WTC11 (cell line): Measurements from ENCODE around the gene SOX8. TPM values are rescaled to one million over a fixed set of nuclear protein-coding genes. Genes with fewer than 3 reads are reported as not detected.

ENCODE experiments used
- ATAC-seq: fragments of 200-7000 bp; cut with Tn5 transposase; 2 replicates; pipeline ENCODE4 v1.10.0; 2021; ENCODE audit warnings: mild to moderate bottlenecking, moderate library complexity
- CTCF ChIA-PET: fragments of 300-600 bp; sonication (Branson Sonifier 250); formaldehyde crosslinking; loops from one replicate; lab custom pipeline; 2021; ENCODE audit warnings: antibody characterized with exemption; lab: Charles Lee
- POLR2A ChIA-PET: fragments of 350-600 bp; sonication (Branson Sonifier 250); formaldehyde crosslinking; loops from one replicate; lab custom pipeline; 2021; ENCODE audit warnings: antibody characterized with exemption; lab: Charles Lee
- DNase-seq: peaks from one replicate; pipeline ENCODE4 v3.0.0; 2021; ENCODE audit warnings: low spot score
- H3K27ac Mint-ChIP-seq: 2 replicates; pipeline ENCODE4 v1.8.0; 2021; ENCODE audit warnings: mixed read lengths
- H3K27me3 Mint-ChIP-seq: 2 replicates; pipeline ENCODE4 v1.8.0; 2021; ENCODE audit warnings: low read depth, mild to moderate bottlenecking, moderate library complexity, mixed read lengths
- H3K36me3 Mint-ChIP-seq: 2 replicates; pipeline ENCODE4 v1.8.0; 2021; ENCODE audit warnings: mixed read lengths
- H3K4me1 Mint-ChIP-seq: 2 replicates; pipeline ENCODE4 v1.8.0; 2022; ENCODE audit warnings: mixed read lengths
- H3K4me3 Mint-ChIP-seq: 2 replicates; pipeline ENCODE4 v1.8.0; 2021; ENCODE audit warnings: mild to moderate bottlenecking, moderate library complexity, mixed read lengths
- H3K9me3 Mint-ChIP-seq: 2 replicates; pipeline ENCODE4 v1.8.0; 2021; ENCODE audit warnings: mixed read lengths
- ATF1 ChIP-seq: sonication (generic); formaldehyde crosslinking; IDR thresholded peaks from 2 replicates; pipeline ENCODE4 v1.8.1; 2023; ENCODE audit warnings: mild to moderate bottlenecking, moderate library complexity, missing genetic modification reagents
- CREB1 ChIP-seq: sonication (generic); formaldehyde crosslinking; IDR thresholded peaks from 2 replicates; pipeline ENCODE4 v1.8.0; 2023; ENCODE audit warnings: mild to moderate bottlenecking, missing genetic modification reagents
- EMX1 ChIP-seq: fragments of 250-450 bp; sonication (Bioruptor Pico); IDR thresholded peaks from 2 replicates; pipeline ENCODE4 v1.8.0; 2021; ENCODE audit warnings: mild to moderate bottlenecking
- ETV6 ChIP-seq: sonication (generic); formaldehyde crosslinking; IDR thresholded peaks from 2 replicates; pipeline ENCODE4 v1.8.1; 2022; ENCODE audit warnings: mild to moderate bottlenecking, missing genetic modification reagents
- FOXK1 ChIP-seq: sonication (generic); formaldehyde crosslinking; IDR thresholded peaks from 2 replicates; pipeline ENCODE4 v1.8.0; 2022; ENCODE audit warnings: mild to moderate bottlenecking, moderate library complexity, missing genetic modification reagents
- HMGA2 ChIP-seq: fragments of 250-450 bp; sonication (Bioruptor Pico); IDR thresholded peaks from 2 replicates; pipeline ENCODE4 v1.4.0; 2021; ENCODE audit warnings: mild to moderate bottlenecking, moderate library complexity
- MYBL2 ChIP-seq: sonication (generic); formaldehyde crosslinking; IDR thresholded peaks from 2 replicates; pipeline ENCODE4 v1.8.1; 2023; ENCODE audit warnings: mild to moderate bottlenecking, moderate library complexity, missing genetic modification reagents
- NR2C2 ChIP-seq: sonication (generic); formaldehyde crosslinking; IDR thresholded peaks from 2 replicates; pipeline ENCODE4 v1.8.0; 2022; ENCODE audit warnings: mild to moderate bottlenecking, missing genetic modification reagents
- ZNF121 ChIP-seq: sonication (generic); formaldehyde crosslinking; IDR thresholded peaks from 2 replicates; pipeline ENCODE4 v1.8.0; 2023; ENCODE audit warnings: missing genetic modification reagents
- ZNF232 ChIP-seq: sonication (generic); formaldehyde crosslinking; IDR thresholded peaks from 2 replicates; pipeline ENCODE4 v1.8.0; 2022; ENCODE audit warnings: mild to moderate bottlenecking, missing genetic modification reagents
- ZNF671 ChIP-seq: fragments of 250-450 bp; sonication (Bioruptor Pico); IDR thresholded peaks from 2 replicates; pipeline ENCODE4 v1.8.0; 2021; ENCODE audit warnings: mild to moderate bottlenecking
- total RNA-seq: library from RNA; stranded (reverse); gene quantifications from 3 replicates; pipeline ENCODE4 v1.2.3, GENCODE V29; 2021
- TF ChIP-seq, protein P1 (sequence below): sonication (generic); formaldehyde crosslinking; IDR thresholded peaks from 2 replicates; pipeline ENCODE4 v1.8.1; 2022; ENCODE audit warnings: low read depth, mild to moderate bottlenecking, moderate library complexity, missing genetic modification reagents, borderline replicate concordance
- TF ChIP-seq, protein P2 (sequence below): sonication (generic); formaldehyde crosslinking; IDR thresholded peaks from 2 replicates; pipeline ENCODE4 v1.8.0; 2022; ENCODE audit warnings: mild to moderate bottlenecking, missing genetic modification reagents
- TF ChIP-seq, protein P3 (sequence below): sonication (generic); formaldehyde crosslinking; IDR thresholded peaks from 2 replicates; pipeline ENCODE4 v1.8.0; 2022; ENCODE audit warnings: mild to moderate bottlenecking, missing genetic modification reagents
- TF ChIP-seq, protein P4 (sequence below): fragments of 250-450 bp; sonication (Bioruptor Pico); IDR thresholded peaks from 2 replicates; pipeline ENCODE4 v1.9.0; 2021; ENCODE audit warnings: mild to moderate bottlenecking, borderline replicate concordance
- TF ChIP-seq, protein P5 (sequence below): sonication (generic); formaldehyde crosslinking; conservative IDR thresholded peaks from 2 replicates; pipeline ENCODE4 v1.8.1; 2022; ENCODE audit warnings: mild to moderate bottlenecking, missing genetic modification reagents
- TF ChIP-seq, protein P6 (sequence below): sonication (generic); formaldehyde crosslinking; IDR thresholded peaks from 2 replicates; pipeline ENCODE4 v1.8.1; 2022; ENCODE audit warnings: missing genetic modification reagents, borderline replicate concordance
- TF ChIP-seq, protein P7 (sequence below): sonication (generic); formaldehyde crosslinking; IDR thresholded peaks from 2 replicates; pipeline ENCODE4 v1.8.1; 2023; ENCODE audit warnings: mild to moderate bottlenecking, missing genetic modification reagents
- TF ChIP-seq, protein P8 (sequence below): fragments of 250-450 bp; sonication (Bioruptor Pico); IDR thresholded peaks from 2 replicates; pipeline ENCODE4 v1.9.0; 2021; ENCODE audit warnings: mild to moderate bottlenecking

SOX8 gene
- total RNA-seq, 1 experiment from 2014 or later: 12.3 TPM

DNA sequence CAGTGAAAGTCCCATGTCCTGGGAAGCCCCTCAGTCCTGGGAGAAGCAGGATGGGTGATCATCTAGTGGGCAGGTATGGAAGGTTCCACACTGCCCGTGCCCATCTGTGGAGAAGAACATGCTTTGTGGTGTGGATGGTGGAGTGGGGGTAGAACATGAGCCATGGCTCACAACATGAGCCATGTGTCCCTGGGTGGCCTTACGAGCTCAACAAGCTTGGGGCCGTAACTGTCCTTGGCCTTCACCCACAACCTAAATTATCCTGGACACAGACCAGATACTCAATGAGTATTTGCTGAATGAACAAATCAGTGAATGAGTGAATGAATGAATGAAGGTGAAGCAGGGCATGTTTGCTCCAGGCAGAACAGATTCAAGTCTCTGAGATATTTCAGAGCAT is 13.5 kb downstream of the SOX8 start (continued):
- TF ChIP-seq, protein P1, sequence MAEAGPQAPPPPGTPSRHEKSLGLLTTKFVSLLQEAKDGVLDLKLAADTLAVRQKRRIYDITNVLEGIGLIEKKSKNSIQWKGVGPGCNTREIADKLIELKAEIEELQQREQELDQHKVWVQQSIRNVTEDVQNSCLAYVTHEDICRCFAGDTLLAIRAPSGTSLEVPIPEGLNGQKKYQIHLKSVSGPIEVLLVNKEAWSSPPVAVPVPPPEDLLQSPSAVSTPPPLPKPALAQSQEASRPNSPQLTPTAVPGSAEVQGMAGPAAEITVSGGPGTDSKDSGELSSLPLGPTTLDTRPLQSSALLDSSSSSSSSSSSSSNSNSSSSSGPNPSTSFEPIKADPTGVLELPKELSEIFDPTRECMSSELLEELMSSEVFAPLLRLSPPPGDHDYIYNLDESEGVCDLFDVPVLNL (CRISPR knock-in tag): no peak
- no peak for TF ChIP-seq MYBL2
- TF ChIP-seq, protein P2, sequence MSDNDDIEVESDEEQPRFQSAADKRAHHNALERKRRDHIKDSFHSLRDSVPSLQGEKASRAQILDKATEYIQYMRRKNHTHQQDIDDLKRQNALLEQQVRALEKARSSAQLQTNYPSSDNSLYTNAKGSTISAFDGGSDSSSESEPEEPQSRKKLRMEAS (CRISPR knock-in tag): no peak
- TF ChIP-seq ATF1 (CRISPR knock-in tag): no peak
- no peak for TF ChIP-seq CREB1 (CRISPR knock-in tag)
- TF ChIP-seq, protein P3, sequence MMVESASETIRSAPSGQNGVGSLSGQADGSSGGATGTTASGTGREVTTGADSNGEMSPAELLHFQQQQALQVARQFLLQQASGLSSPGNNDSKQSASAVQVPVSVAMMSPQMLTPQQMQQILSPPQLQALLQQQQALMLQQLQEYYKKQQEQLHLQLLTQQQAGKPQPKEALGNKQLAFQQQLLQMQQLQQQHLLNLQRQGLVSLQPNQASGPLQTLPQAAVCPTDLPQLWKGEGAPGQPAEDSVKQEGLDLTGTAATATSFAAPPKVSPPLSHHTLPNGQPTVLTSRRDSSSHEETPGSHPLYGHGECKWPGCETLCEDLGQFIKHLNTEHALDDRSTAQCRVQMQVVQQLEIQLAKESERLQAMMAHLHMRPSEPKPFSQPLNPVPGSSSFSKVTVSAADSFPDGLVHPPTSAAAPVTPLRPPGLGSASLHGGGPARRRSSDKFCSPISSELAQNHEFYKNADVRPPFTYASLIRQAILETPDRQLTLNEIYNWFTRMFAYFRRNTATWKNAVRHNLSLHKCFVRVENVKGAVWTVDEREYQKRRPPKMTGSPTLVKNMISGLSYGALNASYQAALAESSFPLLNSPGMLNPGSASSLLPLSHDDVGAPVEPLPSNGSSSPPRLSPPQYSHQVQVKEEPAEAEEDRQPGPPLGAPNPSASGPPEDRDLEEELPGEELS: no peak
- no peak for TF ChIP-seq HMGA2 (CRISPR knock-in tag)
- no peak for TF ChIP-seq ZNF232 (CRISPR knock-in tag)
- TF ChIP-seq ZNF671: no peak
- no peak for TF ChIP-seq NR2C2 (CRISPR knock-in tag)

DNA sequence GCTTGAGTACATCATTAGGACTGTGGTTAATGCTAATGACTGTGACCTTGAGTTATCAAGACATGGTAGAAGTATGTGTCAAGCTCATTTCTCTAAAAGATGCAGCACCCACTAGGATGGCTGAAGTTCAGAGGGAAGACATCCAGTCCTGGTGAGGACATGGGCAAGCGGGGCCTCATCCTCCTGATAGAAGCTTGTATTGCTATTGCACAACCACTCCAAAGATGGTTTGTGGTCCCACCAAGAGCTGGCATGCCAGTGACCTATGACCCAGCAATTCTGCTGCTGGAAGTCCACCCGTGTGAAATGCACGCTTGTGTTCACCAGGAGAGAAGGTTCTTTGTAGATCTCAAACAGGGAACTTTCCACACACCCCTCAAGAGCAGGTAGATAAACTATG is 14.2 kb downstream of the SOX8 start:
- no peak overlapping the region for H3K4me3 Mint-ChIP-seq

DNA sequence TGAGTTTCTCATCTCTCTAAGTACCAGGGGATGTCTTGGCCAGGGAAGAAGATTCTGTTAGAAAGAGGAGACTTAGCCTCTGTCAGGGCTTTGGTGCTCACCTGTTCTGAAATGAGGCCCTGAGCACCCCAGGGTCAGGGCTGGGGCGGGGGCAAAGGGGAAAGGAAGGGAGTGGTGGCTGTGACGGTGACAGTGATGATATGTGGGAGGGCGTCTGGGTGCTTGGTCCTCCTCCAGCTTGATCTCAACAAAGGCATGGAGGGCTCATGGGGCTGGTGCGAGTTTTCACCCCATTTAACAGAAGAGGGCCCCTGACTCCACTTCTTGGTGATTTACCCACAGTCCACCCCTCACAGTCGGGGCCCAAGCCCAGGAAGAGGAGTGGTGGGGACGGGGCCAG is 15.1 kb downstream of the SOX8 start:
- ChIA-PET POLR2A (interaction anchor here (1.9 kb wide), 1 partner anchor 15 kb away, joined by 9 read pairs; the partner anchor contains the start of gene SOX8), CTCF (interaction anchor here (2.1 kb wide), 1 partner anchor 61 kb away, joined by 10 read pairs; no protein-coding TSS in a partner anchor)
- Mint-ChIP-seq H3K27me3 (peaks cover 19% of the 10 kb centered on the region), H3K4me1 (peaks cover 5% of the 10 kb centered on the region; the same call in 1 of the 2 replicates), H3K27ac (no peak overlapping the region), H3K4me3 (no peak overlapping the region), H3K9me3 (peaks cover 24% of the 10 kb centered on the region), H3K36me3 (peaks cover 15% of the 10 kb centered on the region)
- ATAC-seq (no peak), DNase-seq (no peak)
- TF ChIP-seq, protein P4, sequence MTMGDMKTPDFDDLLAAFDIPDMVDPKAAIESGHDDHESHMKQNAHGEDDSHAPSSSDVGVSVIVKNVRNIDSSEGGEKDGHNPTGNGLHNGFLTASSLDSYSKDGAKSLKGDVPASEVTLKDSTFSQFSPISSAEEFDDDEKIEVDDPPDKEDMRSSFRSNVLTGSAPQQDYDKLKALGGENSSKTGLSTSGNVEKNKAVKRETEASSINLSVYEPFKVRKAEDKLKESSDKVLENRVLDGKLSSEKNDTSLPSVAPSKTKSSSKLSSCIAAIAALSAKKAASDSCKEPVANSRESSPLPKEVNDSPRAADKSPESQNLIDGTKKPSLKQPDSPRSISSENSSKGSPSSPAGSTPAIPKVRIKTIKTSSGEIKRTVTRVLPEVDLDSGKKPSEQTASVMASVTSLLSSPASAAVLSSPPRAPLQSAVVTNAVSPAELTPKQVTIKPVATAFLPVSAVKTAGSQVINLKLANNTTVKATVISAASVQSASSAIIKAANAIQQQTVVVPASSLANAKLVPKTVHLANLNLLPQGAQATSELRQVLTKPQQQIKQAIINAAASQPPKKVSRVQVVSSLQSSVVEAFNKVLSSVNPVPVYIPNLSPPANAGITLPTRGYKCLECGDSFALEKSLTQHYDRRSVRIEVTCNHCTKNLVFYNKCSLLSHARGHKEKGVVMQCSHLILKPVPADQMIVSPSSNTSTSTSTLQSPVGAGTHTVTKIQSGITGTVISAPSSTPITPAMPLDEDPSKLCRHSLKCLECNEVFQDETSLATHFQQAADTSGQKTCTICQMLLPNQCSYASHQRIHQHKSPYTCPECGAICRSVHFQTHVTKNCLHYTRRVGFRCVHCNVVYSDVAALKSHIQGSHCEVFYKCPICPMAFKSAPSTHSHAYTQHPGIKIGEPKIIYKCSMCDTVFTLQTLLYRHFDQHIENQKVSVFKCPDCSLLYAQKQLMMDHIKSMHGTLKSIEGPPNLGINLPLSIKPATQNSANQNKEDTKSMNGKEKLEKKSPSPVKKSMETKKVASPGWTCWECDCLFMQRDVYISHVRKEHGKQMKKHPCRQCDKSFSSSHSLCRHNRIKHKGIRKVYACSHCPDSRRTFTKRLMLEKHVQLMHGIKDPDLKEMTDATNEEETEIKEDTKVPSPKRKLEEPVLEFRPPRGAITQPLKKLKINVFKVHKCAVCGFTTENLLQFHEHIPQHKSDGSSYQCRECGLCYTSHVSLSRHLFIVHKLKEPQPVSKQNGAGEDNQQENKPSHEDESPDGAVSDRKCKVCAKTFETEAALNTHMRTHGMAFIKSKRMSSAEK (CRISPR knock-in tag): no peak
- TF ChIP-seq ETV6 (CRISPR knock-in tag) (no peak), EMX1 (CRISPR knock-in tag) (no peak), FOXK1 (no peak)
- TF ChIP-seq, protein P5, sequence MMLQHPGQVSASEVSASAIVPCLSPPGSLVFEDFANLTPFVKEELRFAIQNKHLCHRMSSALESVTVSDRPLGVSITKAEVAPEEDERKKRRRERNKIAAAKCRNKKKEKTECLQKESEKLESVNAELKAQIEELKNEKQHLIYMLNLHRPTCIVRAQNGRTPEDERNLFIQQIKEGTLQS (CRISPR knock-in tag): no peak
- TF ChIP-seq, protein P6, sequence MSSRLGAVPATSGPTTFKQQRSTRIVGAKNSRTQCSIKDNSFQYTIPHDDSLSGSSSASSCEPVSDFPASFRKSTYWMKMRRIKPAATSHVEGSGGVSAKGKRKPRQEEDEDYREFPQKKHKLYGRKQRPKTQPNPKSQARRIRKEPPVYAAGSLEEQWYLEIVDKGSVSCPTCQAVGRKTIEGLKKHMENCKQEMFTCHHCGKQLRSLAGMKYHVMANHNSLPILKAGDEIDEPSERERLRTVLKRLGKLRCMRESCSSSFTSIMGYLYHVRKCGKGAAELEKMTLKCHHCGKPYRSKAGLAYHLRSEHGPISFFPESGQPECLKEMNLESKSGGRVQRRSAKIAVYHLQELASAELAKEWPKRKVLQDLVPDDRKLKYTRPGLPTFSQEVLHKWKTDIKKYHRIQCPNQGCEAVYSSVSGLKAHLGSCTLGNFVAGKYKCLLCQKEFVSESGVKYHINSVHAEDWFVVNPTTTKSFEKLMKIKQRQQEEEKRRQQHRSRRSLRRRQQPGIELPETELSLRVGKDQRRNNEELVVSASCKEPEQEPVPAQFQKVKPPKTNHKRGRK (CRISPR knock-in tag): no peak
- TF ChIP-seq, protein P7, sequence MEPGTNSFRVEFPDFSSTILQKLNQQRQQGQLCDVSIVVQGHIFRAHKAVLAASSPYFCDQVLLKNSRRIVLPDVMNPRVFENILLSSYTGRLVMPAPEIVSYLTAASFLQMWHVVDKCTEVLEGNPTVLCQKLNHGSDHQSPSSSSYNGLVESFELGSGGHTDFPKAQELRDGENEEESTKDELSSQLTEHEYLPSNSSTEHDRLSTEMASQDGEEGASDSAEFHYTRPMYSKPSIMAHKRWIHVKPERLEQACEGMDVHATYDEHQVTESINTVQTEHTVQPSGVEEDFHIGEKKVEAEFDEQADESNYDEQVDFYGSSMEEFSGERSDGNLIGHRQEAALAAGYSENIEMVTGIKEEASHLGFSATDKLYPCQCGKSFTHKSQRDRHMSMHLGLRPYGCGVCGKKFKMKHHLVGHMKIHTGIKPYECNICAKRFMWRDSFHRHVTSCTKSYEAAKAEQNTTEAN (CRISPR knock-in tag): no peak

More for the DNA sequence above, 14.2 kb downstream of the SOX8 start:
- TF ChIP-seq ZNF121 (CRISPR knock-in tag): no peak
- TF ChIP-seq, protein P8, sequence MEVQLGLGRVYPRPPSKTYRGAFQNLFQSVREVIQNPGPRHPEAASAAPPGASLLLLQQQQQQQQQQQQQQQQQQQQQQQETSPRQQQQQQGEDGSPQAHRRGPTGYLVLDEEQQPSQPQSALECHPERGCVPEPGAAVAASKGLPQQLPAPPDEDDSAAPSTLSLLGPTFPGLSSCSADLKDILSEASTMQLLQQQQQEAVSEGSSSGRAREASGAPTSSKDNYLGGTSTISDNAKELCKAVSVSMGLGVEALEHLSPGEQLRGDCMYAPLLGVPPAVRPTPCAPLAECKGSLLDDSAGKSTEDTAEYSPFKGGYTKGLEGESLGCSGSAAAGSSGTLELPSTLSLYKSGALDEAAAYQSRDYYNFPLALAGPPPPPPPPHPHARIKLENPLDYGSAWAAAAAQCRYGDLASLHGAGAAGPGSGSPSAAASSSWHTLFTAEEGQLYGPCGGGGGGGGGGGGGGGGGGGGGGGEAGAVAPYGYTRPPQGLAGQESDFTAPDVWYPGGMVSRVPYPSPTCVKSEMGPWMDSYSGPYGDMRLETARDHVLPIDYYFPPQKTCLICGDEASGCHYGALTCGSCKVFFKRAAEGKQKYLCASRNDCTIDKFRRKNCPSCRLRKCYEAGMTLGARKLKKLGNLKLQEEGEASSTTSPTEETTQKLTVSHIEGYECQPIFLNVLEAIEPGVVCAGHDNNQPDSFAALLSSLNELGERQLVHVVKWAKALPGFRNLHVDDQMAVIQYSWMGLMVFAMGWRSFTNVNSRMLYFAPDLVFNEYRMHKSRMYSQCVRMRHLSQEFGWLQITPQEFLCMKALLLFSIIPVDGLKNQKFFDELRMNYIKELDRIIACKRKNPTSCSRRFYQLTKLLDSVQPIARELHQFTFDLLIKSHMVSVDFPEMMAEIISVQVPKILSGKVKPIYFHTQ: no peak
- Mint-ChIP-seq H3K27ac (no peak overlapping the region), H3K4me1 (peaks cover 5% of the 10 kb centered on the region; the same call in 1 of the 2 replicates), H3K27me3 (peaks cover 19% of the 10 kb centered on the region), H3K9me3 (peaks cover 24% of the 10 kb centered on the region), H3K36me3 (peaks cover 15% of the 10 kb centered on the region)
- POLR2A ChIA-PET: no interaction called here
- DNase-seq: no peak
- ATAC-seq: no peak
- CTCF ChIA-PET: interaction anchor here (2.1 kb wide), 1 partner anchor 62 kb away, joined by 10 read pairs; no protein-coding TSS in a partner anchor
